Measurements from ENCODE around the gene CENPO.

- TF ChIP-seq CTCF (IDR thresholded peaks at IDR 0.05) (no peak), SREBF2 (IDR thresholded peaks at IDR 0.05) (no peak), EP300 (IDR thresholded peaks at IDR 0.05) (no peak), BHLHE40 (IDR thresholded peaks at IDR 0.05; ENCODE audit: low read depth, low read length) (no peak), CBX2 (IDR thresholded peaks at IDR 0.05; ENCODE audit: borderline replicate concordance, low read depth) (no peak), PHF8 (IDR thresholded peaks at IDR 0.05; ENCODE audit: borderline replicate concordance, low read depth) (no peak), PBX3 (IDR thresholded peaks at IDR 0.05) (no peak), MYC (IDR thresholded peaks at IDR 0.05; ENCODE audit: borderline replicate concordance, low read length) (no peak), CEBPB (IDR thresholded peaks at IDR 0.05) (no peak), POLR2A (IDR thresholded peaks at IDR 0.05; ENCODE audit: low read length) (no peak)
- TF ChIP-seq, protein P1, sequence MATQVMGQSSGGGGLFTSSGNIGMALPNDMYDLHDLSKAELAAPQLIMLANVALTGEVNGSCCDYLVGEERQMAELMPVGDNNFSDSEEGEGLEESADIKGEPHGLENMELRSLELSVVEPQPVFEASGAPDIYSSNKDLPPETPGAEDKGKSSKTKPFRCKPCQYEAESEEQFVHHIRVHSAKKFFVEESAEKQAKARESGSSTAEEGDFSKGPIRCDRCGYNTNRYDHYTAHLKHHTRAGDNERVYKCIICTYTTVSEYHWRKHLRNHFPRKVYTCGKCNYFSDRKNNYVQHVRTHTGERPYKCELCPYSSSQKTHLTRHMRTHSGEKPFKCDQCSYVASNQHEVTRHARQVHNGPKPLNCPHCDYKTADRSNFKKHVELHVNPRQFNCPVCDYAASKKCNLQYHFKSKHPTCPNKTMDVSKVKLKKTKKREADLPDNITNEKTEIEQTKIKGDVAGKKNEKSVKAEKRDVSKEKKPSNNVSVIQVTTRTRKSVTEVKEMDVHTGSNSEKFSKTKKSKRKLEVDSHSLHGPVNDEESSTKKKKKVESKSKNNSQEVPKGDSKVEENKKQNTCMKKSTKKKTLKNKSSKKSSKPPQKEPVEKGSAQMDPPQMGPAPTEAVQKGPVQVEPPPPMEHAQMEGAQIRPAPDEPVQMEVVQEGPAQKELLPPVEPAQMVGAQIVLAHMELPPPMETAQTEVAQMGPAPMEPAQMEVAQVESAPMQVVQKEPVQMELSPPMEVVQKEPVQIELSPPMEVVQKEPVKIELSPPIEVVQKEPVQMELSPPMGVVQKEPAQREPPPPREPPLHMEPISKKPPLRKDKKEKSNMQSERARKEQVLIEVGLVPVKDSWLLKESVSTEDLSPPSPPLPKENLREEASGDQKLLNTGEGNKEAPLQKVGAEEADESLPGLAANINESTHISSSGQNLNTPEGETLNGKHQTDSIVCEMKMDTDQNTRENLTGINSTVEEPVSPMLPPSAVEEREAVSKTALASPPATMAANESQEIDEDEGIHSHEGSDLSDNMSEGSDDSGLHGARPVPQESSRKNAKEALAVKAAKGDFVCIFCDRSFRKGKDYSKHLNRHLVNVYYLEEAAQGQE (IDR thresholded peaks at IDR 0.05): no peak
Observed at GRCh38 chr2:24756789-24757188, 36.4 kb upstream of the CENPO start.
